ENCODE measurements around the gene MDM2. TPM values are rescaled to one million over a fixed set of nuclear protein-coding genes. Genes with fewer than 3 reads are reported as not detected.

MDM2 gene
- total and polyA plus RNA-seq, 2 experiments from 2014 or later, result 23.7 to 70.3 TPM

- DNase-seq (ENCODE audit: low read depth in 1 of 2, low spot score in 1 of 2), result no peak
- no peaks in the 10 kb centered on the region for H3K27me3 ChIP-seq
- no peak overlapping the region for H3K27ac ChIP-seq
- no peak overlapping the region for H3K4me3 ChIP-seq
- H3K9me3 ChIP-seq (ENCODE audit: low read depth), result no peaks in the 10 kb centered on the region
- peaks cover 38% of the 10 kb centered on the region for H3K36me3 ChIP-seq
- H3K4me1 ChIP-seq (ENCODE audit: low read depth), result no peaks in the 10 kb centered on the region
- no peak for TF ChIP-seq CTCF (IDR thresholded peaks at IDR 0.05; ENCODE audit: low read depth, low read length)
These were observed 34.1 kb downstream of the MDM2 start for GRCh38 chr12:68842123-68842522.

GRCh38 chr12:68842784-68843567 is 35.0 kb downstream of the MDM2 start:
- no peak for DNase-seq (ENCODE audit: low read depth in 1 of 2, low spot score in 1 of 2)
- Histone ChIP-seq H3K36me3 (peaks cover 31% of the 10 kb centered on the region), H3K9me3 (ENCODE audit: low read depth) (no peaks in the 10 kb centered on the region), H3K4me1 (ENCODE audit: low read depth) (no peaks in the 10 kb centered on the region), H3K27me3 (no peaks in the 10 kb centered on the region), H3K4me3 (no peak overlapping the region), H3K27ac (no peak overlapping the region)
- no peak for TF ChIP-seq CTCF (IDR thresholded peaks at IDR 0.05; ENCODE audit: low read depth, low read length)

DNA sequence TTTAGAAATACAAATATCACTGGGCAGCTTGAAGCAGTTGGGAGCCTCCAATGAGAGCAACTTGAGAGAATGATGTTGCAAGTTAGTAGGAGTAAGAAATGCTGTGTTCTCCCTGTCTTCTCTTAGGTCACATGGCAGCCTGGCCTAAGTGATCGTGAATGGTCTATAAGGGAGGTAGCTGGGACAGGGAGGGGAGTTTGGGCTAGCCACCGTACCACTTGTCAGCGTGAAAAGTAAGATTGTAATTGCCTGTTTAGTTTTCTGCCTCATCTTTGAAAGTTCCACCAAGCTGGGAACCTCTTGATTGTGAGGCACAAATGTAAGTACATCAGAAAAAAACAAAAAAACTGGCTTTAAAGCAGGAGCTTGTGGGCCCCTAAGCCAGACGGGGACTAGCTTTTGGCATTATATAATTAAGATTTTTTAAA is 36.4 kb downstream of the MDM2 start:
- H3K4me1 ChIP-seq (ENCODE audit: low read depth), result no peaks in the 10 kb centered on the region
- no peak for TF ChIP-seq CTCF (IDR thresholded peaks at IDR 0.05; ENCODE audit: low read depth, low read length)
- H3K9me3 ChIP-seq (ENCODE audit: low read depth), result no peaks in the 10 kb centered on the region
- H3K36me3 ChIP-seq, result peaks cover 29% of the 10 kb centered on the region
- DNase-seq (ENCODE audit: low read depth in 1 of 2, low spot score in 1 of 2), result no peak
- no peaks in the 10 kb centered on the region for H3K27me3 ChIP-seq
- H3K4me3 ChIP-seq, result no peak overlapping the region
- peak overlapping the region; percentile 66 for H3K27ac ChIP-seq

DNA sequence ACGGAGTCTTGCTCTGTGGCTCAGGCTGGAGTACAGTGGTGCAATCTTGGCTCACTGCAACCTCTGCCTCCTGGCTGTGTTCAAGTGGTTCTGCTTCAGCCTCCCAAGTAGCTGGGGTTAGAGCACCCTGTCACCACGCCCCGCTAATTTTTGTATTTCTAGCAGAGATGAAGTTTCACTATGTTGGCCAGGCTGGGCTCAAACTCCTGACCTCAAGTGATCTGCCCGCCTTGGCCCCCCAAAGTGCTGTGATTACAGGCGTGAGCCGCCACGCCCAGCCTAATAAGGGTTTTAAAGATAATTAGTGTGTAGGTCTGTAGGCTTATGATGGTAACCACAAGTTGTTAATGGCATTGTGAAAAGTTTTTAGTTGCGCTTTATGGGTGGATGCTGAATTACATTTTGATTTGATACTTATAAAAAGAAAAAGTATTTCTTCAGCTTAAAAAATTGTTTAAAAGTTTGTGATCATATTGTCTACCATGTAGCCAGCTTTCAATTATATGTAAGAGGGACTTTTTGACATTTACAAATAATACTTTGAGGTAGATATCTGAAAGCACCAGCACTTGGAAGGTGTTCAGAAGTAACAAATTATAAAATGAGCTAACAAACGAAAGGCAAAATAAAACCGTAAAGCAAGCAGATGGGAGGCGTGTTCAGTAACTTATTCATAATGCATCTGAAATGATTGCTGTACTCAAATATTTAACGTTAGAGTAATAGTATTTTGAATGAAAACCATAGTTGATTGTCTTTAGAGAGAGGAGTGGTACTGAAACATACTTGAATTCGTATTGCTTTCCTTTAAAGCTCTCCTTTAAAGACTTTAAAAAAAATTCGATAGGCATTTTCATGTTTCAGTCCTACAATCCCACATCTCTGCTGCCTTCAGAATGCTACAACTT is 37.1 kb downstream of the MDM2 start:
- H3K4me3 ChIP-seq, result no peak overlapping the region
- TF ChIP-seq CTCF (IDR thresholded peaks at IDR 0.05; ENCODE audit: low read depth, low read length), result no peak
- H3K36me3 ChIP-seq, result peaks cover 22% of the 10 kb centered on the region
- no peaks in the 10 kb centered on the region for H3K9me3 ChIP-seq (ENCODE audit: low read depth)
- no peaks in the 10 kb centered on the region for H3K4me1 ChIP-seq (ENCODE audit: low read depth)
- peak overlapping the region; percentile 25 for H3K27ac ChIP-seq
- H3K27me3 ChIP-seq, result no peaks in the 10 kb centered on the region
- no peak for DNase-seq (ENCODE audit: low read depth in 1 of 2, low spot score in 1 of 2)

- Histone ChIP-seq H3K27ac (no peak overlapping the region), H3K36me3 (peaks cover 13% of the 10 kb centered on the region), H3K27me3 (no peaks in the 10 kb centered on the region), H3K4me1 (ENCODE audit: low read depth) (no peaks in the 10 kb centered on the region), H3K9me3 (ENCODE audit: low read depth) (no peaks in the 10 kb centered on the region), H3K4me3 (no peak overlapping the region)
- no peak for DNase-seq (ENCODE audit: low read depth in 1 of 2, low spot score in 1 of 2)
- no peak for TF ChIP-seq CTCF (IDR thresholded peaks at IDR 0.05; ENCODE audit: low read depth, low read length)
These were observed 38.8 kb downstream of the MDM2 start for GRCh38 chr12:68846811-68847210.
